Left ventricle myocardium inferior (tissue), 1 donor: ENCODE measurements around the gene PSMA6. TPM values are rescaled to one million over a fixed set of nuclear protein-coding genes. Genes with fewer than 3 reads are reported as not detected.
A peak's percentile ranks its signal among the peaks of the same experiment; 100 is the strongest.

Experiments
- DNase-seq: peaks from one replicate; pipeline ENCODE4 v3.0.0-alpha.2; 2020
- H3K27ac ChIP-seq: fragments of 200-600 bp; replicated peaks from 2 replicates; pipeline ENCODE4 v1.8.0; 2021
- H3K27me3 ChIP-seq: fragments of 200-600 bp; 2 replicates; pipeline ENCODE4 v1.8.0; 2021; ENCODE audit warnings: low read depth
- H3K36me3 ChIP-seq: fragments of 200-600 bp; 2 replicates; pipeline ENCODE4 v1.8.0; 2021
- H3K4me1 ChIP-seq: fragments of 200-600 bp; 2 replicates; pipeline ENCODE4 v1.8.0; 2021
- H3K4me3 ChIP-seq: fragments of 200-600 bp; 2 replicates; pipeline ENCODE4 v1.8.0; 2021; ENCODE audit warnings: mild to moderate bottlenecking, moderate library complexity
- H3K9me3 ChIP-seq: fragments of 200-600 bp; replicated peaks from 2 replicates; pipeline ENCODE4 v1.8.0; 2021
- intact Hi-C: fragments of 100-400 bp; cut with micrococcal nuclease; formaldehyde crosslinking; loops from one replicate; pipeline ENCODE4 v1.11.0; 2022
- total RNA-seq: library from RNA; stranded (reverse); fragmentation: NEBNext Ultra II Directional; extraction: Animal tissue kit (Norgen Biotek cat#: 25700); gene quantifications from one replicate; pipeline ENCODE4 v1.2.1, GENCODE V29; 2021
- TF ChIP-seq, protein P1 (sequence below): fragments of 200-600 bp; IDR thresholded peaks from 2 replicates; pipeline ENCODE4 v1.8.0; 2021; ENCODE audit warnings: antibody characterized with exemption, mild to moderate bottlenecking, borderline replicate concordance
- donor health status: DM: no; HTN: yes; CAD: no; lungs with severe emphysema.

PSMA6 gene
- total RNA-seq, 1 donor from 2014 or later: 179 TPM

DNA sequence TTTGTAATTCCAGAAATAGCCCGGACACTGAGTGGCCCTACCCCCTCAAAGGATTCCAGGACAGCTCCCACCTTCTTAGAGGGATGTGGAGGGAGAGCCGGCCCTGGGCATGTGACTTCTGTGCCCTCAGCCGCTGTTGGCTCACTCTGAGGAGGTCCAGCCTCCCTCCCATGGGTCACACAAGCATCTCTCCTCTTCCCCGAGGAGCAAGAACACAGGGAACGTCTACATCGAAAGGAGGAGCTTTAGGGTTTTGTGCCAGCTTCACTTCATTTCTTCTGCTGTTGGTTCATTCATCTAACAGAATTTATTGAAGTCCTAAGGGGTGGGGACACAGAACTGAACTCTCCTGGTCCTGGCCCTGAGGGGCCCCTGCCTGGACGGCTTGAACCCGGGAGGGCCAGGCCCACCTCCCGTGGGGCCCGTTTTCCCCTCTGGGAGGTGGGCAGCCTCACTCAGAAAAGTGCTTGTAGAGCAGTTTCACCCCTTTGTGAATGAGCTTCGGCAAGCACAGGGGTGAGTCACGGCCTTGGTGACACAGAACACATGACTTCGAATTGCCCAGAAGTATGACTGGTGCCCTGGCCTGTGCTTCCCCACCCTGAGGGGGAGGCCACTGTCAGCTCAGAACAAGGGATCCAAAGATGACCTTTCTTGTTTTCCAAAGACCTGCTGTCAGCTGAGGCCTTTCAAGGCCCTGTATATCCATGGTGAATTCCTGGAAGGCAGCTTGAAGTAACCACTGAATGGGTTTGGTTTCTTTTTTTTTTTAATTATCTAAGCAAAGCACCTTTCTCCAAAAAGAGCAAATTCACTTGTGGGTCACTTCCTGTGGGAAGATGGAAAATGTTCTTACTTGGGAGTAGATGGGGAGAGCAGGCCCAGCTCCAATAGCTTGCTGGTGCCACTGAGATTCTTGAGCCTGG is 73.2 kb downstream of the PSMA6 start:
- intact Hi-C loops: no loop called here
- H3K27me3 ChIP-seq: no peaks in the 10 kb centered on the region
- H3K4me3 ChIP-seq: no peak overlapping the region
- H3K36me3 ChIP-seq: no peaks in the 10 kb centered on the region
- DNase-seq: peak; percentile 38
- H3K4me1 ChIP-seq: peaks cover 51% of the 10 kb centered on the region
- H3K9me3 ChIP-seq: no peaks in the 10 kb centered on the region
- H3K27ac ChIP-seq: peak overlapping the region; percentile 59
- TF ChIP-seq, protein P1, sequence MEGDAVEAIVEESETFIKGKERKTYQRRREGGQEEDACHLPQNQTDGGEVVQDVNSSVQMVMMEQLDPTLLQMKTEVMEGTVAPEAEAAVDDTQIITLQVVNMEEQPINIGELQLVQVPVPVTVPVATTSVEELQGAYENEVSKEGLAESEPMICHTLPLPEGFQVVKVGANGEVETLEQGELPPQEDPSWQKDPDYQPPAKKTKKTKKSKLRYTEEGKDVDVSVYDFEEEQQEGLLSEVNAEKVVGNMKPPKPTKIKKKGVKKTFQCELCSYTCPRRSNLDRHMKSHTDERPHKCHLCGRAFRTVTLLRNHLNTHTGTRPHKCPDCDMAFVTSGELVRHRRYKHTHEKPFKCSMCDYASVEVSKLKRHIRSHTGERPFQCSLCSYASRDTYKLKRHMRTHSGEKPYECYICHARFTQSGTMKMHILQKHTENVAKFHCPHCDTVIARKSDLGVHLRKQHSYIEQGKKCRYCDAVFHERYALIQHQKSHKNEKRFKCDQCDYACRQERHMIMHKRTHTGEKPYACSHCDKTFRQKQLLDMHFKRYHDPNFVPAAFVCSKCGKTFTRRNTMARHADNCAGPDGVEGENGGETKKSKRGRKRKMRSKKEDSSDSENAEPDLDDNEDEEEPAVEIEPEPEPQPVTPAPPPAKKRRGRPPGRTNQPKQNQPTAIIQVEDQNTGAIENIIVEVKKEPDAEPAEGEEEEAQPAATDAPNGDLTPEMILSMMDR: no peak

DNA sequence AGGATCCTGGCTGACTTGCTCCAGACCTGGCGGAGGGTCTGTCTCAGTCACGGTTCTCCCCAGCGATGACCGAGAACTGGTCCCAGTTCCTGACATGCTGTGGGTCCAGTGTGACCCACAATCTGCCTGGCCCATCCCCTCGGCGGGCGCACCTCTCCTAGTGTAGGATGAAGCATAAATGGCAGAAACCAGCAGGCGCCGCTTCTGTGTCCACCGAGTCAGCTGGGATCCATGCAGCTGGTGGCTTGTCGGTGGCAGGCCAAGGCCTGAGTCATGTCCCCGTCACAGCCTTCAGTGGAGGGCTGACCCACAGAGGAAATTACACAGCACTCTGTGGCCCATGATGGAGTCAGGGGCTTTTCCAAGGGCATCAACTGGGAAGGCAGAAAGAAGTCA is 73.9 kb downstream of the PSMA6 start:
- intact Hi-C loops: no loop called here
- Histone ChIP-seq H3K9me3 (peaks cover 6% of the 10 kb centered on the region), H3K4me3 (no peak overlapping the region), H3K27me3 (no peaks in the 10 kb centered on the region), H3K27ac (peak overlapping the region; percentile 59), H3K4me1 (peaks cover 51% of the 10 kb centered on the region), H3K36me3 (no peaks in the 10 kb centered on the region)
- DNase-seq: no peak
- TF ChIP-seq, protein P1: no peak

DNA sequence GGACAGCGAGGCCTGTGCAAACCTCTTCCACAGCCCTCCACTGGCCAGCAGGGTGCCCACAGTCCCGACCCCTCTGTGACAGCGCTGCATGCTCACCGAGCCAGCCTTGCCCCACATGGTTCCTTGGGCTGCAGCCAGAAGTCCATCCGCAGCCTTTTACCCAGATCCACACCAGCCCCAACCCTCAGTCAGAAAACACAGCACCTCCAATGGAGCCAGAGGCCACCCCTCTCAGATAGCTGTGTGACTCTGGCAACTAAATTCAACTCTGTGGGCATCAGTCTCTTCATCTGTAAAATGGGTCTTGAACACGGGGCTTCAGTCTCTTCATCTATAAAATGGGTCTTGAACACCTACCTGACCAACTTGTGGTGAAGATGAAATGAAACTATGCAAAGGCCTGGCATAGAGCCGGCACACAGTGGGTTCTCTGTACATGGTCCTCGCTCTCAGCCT is 74.4 kb downstream of the PSMA6 start:
- no peak for DNase-seq
- Histone ChIP-seq H3K27ac (no peak overlapping the region), H3K9me3 (peaks cover 11% of the 10 kb centered on the region), H3K36me3 (no peaks in the 10 kb centered on the region), H3K4me3 (no peak overlapping the region), H3K27me3 (no peaks in the 10 kb centered on the region), H3K4me1 (peaks cover 50% of the 10 kb centered on the region)
- intact Hi-C loops: no loop called here
- TF ChIP-seq, protein P1: no peak

DNA sequence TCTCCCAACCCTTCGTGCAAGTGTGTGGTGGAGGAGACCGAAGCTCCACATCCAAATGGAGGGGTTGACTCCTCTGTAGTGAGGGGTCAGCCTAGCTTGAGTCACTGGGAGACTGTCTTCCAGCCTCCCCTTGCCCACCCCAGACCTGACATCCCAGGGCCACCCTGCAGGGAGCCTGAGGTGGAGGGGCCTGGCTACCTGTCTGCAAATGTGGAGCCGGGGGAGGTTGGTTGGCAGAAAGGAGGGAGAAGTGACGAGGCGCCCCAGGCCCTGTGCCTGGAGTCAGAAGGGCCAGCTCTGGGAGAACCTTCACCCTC is 74.8 kb downstream of the PSMA6 start:
- Histone ChIP-seq H3K36me3 (no peaks in the 10 kb centered on the region), H3K4me3 (no peak overlapping the region), H3K27ac (no peak overlapping the region), H3K4me1 (peaks cover 46% of the 10 kb centered on the region), H3K9me3 (peaks cover 12% of the 10 kb centered on the region), H3K27me3 (no peaks in the 10 kb centered on the region)
- intact Hi-C loops: no loop called here
- TF ChIP-seq, protein P1: no peak
- DNase-seq: no peak

Other genes starting within 250 kb of the PSMA6 start
- 82.4 TPM for gene FAM177A1, start 246.1 kb upstream of the PSMA6 start, total RNA-seq
- 26.5 TPM for gene PPP2R3C, start 170.4 kb upstream of the PSMA6 start, total RNA-seq
- 23.6 TPM for gene PRORP, start 169.8 kb upstream of the PSMA6 start, total RNA-seq
- 78.0 TPM for gene NFKBIA, start 112.4 kb downstream of the PSMA6 start, total RNA-seq
- not detected for gene INSM2, start 241.8 kb downstream of the PSMA6 start, total RNA-seq